Skin of body (tissue), 2 donors: Measurements from ENCODE around the gene CAPN15. TPM values are rescaled to one million over a fixed set of nuclear protein-coding genes. Genes with fewer than 3 reads are reported as not detected.

Experiments used
- DNase-seq: peaks from one replicate; lab custom pipeline; 2025; lab: John Stamatoyannopoulos, UW
- total RNA-seq: library from RNA; depleted of rRNA; stranded (reverse); fragments of >200 nt; gene quantifications from one replicate; pipeline ENCODE4 v1.2.3, GENCODE V29; 2014

CAPN15 gene
- total RNA-seq, 1 donor from 2014 or later, result 10.2 TPM

DNA sequence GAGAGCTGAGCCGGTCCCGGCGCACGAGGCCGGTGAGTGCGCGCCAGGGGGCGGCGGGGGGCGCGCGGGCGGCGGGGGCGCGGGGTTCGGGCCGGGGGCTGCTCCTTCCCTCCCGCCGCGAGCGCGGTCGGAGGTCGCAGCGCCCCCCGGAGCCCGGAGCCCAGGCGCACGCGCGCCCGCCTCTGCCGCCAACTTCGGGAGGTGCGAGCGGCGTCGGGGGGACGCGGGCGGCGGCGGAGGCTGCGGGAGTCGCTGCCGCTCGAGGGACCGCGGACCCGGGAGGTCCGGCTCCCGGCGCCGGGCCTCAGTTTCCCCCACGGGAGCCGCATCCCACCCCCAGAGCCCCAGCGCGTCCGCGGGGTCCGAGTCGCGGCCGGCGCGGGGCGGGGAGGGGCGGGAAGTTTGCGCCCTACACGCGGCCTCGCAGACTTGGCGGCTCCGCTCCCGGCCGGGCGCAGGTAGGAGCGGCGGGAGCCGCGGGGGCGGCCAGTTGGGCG lies 32.7 kb downstream of the CAPN15 start, which contains the start of gene PRR35:
Gene PRR35, plus strand, starts transcription at position 191 of the 497 bp plus-strand sequence. CDS start 2,901 bp downstream, outside the sequence.
- no peak for DNase-seq

DNA sequence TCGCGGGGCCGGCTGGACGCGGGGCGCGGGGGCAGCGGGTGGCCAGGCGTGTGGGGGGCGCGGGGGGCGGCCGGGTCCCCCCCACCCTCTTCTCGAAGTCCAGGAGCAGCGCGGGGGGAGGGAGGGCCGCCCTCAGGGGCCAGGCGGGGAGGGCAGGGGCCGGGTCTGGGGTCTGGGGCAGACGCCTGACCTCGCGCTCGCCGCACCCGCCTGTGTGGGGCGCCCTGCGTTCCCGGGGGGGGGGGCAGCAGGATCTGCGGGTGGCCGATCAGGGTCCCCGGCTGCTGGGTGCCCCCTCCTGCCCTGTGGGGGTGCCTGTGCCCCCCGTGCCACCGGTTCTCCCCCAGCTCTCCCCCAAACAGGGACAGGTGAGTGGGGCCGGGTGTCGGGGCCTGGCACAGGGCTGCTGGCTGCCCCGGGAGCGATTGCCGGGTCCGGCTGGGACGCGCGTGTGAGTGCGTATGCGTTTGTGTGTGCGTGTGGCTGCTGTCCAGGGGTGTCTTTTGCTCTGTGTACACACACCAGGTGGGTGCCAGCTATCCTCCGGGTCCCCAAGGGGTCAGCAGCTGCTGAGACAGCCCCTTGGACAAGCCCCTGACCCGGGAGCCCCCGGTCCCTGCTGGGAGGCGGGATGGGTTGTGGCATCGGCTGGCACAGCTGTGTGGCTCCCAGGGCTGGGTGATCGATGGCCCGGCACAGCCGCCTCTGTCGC lies 33.3 kb downstream of the CAPN15 start:
- no peak for DNase-seq

DNA sequence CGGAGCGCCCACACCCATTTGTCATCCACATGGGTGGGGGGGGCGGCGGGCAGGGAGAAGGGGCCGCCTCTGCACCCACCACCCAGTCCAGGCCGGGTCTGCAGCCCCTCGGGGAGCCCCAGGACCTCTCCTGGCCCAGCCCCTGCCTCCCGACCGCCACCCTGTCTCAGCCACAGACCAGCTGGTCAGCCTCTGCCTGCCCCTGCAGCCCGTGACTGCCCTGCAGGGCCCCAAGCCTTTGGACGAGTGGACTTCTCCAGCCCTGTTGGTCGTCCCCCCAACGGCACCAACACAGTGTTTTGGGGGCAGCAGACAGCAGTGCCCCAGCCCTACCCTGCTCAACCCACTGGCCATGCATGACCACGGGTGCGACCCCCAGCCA lies 33.9 kb downstream of the CAPN15 start:
- DNase-seq, result no peak

DNA sequence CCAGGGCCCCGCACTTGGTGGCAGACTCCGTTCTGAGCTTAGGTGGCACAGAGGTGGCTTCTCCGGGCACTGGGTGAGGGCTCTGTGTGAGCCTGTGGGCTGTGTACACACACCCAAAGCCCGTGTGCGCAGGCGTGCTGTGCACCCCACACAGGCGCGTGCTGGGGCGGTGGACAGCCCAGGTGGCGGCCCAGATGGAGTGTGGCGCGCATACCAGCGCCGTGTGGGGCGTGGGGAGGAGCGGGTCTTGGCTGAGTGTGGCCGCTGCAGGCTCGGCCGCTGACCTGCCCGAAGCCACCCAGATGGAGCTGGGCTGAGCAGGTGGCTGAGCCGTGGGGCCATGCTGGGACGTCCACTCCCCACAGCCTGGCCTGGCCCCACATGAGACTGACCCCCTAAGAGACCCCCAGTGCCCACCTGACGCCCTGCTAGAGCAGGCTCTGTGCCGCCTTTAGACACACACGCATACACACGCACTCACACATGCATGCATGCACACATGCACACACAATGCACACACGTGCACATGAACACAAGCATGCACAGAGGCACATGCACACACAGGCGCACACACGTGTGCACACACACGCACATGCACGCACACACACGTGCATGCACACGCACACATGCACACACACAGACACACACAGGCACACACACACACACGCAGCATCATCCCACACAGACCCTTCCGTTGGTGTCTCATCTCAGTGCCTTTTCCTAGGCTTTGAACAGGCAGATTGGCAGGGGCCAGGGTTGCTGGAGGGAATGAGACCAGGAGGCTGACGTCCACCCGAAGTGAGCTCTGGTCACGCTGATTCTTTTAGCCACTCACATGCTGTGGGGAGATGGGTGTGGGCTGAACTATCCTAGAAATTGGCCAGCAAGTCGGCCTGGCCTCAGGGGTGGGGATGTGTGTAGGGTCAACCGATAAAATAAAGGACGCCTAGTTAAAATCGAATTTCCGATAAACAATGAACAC lies 34.7 kb downstream of the CAPN15 start:
- no peak for DNase-seq

DNA sequence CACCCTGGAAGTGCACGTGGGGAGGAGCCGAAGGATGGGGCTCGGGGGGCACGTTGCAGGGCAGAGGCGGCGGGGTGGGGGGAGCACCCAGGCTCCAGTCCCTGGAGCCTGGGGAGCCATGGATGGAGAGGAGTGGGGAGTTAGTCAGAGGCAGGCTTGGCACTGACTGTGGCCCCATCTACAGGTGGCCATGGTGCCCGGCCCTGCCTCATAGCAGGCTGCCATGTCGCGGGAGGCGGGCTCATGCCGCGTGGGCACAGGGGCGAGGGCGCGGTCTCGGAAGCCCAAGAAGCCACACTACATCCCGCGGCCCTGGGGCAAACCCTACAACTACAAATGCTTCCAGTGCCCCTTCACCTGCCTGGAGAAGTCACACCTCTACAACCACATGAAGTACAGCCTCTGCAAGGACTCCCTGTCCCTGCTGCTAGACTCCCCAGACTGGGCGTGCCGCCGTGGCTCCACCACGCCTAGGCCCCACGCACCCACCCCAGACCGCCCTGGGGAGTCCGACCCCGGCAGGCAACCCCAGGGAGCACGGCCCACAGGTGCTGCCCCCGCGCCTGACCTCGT lies 35.6 kb downstream of the CAPN15 start:
- no peak for DNase-seq

DNA sequence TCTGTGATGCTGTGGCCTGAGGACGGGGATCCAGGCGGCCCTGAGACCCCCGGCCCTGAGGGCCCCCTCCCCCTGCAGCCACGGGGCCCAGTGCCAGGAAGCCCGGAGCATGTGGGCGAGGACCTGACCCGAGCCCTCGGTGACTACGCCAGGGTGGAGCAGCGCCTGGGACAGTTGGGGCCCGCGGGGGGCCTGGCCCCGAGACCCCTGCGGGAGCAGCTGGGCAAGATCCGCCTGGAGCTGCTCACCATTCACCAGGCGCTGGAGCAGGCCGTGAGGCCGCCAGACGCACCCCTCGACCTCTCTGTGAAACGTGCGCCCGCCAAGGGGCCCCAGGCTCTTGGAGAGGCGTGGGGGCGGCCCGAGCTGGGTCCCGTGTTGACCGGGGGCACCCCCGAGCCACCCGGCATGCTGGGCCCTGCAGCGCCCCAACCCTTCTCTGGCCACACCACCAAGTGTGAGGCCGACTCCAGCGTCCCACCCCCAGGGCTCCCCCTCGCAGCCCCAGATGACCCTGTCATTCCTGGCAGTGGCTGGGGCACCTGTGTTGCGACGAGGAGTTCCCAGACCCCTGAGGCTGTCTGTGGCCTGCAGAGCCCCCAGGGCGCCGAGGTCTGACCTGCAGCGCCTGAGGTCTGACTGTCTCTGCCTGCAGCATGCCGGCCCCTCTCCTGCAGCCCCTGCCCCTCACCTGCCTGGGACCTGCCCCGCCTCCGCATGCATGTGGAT lies 37.3 kb downstream of the CAPN15 start:
- no peak for DNase-seq

DNA sequence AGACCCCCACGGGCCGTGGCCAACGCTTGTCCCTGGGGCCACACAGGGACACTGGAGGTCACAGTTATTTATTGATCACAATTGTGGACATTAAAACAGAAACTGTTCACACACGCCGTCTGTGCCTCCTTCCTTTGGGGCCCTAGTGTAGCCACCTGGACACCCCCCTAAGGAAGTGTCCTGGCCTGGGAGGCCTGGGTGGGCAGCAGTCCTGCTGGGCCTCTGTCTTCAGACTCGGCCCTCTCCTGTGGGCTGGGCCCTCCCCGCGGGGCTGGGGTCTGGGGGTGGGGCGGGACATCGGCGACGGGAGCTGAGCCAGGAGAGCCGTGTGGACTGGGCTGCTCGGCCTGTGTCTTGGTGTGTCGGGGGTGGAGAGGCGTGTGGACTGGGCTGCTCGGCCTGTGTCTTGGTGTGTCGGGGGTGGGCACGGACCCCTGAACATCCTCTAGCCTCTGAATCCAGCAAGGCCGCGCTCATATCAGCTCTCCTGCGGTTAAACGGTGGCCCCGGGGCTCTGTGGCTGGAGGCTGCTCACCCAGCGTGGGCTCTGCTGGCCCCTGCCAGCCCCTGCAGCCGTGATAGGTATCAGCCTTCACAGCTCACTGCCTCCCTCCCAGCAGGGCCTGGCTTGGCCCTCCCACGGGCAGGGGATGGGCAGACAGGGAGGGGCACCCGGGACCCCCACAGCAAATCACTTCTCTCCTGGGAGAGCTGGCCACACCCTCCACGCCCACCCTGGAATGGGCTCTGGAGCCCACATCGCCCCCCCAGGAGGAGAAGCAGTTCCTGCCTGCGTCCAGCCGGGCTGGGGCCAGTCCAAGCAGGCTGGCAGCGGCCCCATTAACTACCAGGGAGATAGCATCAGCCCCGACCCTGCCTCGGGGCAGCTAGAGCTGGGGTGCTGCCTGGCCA lies 38.2 kb downstream of the CAPN15 start:
- DNase-seq, result no peak

DNA sequence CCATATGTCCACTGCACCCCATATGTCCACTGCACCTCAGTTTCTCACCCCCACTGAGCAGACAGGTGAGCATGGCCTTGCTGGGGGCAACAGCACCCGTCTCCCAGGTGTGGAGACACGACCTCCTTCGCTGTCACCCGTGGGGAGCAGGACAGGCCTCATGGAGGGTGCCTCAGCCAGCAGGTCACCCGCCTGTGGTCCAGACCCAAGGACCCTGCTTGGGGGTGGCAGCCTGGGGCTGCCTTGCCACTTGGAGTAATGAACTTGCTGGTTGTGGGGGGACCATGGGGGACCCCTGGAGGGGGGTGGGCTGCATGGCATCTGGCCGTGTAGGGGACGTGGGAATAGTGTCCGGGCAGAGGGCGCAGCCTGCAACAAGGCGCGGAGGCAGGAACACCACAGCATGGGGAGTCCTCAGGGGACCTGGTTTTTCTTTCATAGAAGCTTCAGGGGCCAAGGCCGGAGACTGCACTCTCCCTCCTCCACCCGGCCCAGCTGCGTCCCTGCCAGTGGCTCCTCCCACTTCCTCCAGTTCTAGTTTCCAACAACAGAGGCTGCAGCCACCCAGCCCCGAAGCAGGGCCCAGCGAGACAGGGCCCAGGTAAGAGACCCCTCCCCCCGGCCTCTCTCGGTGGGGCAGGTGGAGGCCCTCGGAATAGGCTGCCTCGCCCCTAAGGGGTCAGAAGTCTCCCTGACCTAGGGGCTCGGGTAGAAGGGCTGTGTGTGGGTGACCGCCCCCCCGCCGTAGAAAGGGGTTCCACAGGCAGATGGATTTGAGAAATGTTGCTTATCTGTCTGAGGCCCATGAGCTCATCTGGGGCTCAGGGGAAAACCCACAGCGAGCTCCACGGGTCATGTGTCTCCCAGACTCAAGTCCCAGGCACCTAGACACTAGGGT lies 39.2 kb downstream of the CAPN15 start, which contains the start of gene NHLRC4:
Gene NHLRC4, plus strand, starts transcription at position 531 of the 898 bp plus-strand sequence. CDS start 1,043 bp downstream, outside the sequence.
- peak; percentile 21 for DNase-seq

DNA sequence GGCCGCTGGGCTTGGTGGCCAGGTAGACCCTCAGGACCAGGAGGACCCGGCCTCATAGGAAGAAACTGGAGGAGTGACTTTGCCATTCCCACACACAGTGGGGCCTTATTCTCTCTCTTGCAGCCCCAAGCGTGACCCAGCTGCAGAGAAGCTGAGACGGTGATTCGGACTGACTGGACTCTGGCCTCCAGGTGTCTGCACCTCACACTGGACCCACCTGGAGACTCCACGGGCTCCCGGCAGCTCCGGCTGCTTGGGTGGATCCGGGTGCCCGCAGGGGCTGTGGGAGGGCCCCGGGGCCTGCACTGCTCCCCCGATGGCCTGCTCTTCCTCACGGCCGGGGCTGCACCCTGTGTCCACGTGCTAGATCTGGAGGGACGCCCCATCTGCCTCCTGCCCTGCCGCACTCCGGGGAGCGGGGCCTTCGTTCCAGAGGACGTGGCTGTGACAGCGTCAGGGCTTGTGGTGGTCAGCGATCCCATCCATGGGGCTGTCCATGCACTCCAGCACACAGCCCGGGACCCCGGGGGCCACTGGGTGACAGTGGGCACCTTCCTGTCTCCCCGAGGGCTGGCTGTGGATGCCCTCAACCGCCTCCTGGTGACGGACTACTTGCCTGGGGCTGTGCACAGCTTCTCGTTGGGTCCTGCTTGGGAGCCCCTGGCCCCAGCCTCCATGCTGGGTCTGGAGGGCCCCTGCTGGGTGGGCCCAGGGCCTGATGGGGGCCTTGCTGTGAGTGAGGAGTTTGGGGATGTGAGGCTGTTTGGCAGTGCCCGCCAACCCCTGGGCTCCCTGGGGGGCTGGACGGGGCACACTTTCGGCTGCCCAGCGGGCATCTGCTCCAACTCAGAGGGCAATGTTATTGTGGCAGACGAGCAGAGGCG lies 40.1 kb downstream of the CAPN15 start:
- DNase-seq, result no peak

DNA sequence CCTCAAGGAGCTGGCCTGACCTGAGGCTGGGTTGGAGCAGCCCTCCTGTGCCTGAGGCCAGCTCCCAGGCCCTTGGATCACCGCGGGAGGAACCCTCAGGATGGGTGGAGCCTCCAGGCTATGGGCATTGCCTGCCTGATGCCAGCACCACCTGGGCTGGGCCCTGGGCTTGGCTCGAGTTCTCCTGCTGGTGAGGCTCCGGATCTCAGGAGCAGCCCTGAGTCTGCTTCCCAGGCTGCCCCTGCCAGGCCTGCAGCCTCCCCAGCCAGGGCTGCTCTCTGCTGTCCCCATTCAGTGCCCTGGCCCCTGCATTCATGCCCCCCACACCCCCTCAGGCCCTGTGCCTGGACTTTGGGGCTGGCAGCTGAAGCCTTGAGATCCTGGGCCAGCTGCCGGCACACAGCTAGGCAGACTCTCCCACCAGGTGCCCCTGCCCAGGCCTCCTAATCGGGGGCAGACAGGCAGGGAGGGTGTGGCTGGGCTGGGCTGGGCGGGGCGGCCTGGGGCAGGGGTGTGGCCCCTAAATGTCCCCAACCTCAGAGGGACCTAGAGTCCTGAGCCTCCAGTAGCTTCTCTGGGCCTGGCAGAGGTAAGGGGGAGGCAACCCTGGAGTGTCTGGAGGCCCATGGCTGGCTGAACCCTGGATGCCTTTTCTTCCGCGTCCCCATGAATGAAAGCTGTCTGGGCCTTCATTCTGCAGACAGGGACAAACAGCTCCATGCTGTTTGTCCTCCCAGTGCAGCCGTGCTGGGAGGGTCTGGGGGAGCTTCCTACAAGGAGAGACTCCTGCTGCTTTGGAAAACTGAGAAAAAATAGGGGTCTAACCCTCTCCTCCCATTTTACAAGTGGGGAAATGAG lies 41.1 kb downstream of the CAPN15 start:
- no peak for DNase-seq

DNA sequence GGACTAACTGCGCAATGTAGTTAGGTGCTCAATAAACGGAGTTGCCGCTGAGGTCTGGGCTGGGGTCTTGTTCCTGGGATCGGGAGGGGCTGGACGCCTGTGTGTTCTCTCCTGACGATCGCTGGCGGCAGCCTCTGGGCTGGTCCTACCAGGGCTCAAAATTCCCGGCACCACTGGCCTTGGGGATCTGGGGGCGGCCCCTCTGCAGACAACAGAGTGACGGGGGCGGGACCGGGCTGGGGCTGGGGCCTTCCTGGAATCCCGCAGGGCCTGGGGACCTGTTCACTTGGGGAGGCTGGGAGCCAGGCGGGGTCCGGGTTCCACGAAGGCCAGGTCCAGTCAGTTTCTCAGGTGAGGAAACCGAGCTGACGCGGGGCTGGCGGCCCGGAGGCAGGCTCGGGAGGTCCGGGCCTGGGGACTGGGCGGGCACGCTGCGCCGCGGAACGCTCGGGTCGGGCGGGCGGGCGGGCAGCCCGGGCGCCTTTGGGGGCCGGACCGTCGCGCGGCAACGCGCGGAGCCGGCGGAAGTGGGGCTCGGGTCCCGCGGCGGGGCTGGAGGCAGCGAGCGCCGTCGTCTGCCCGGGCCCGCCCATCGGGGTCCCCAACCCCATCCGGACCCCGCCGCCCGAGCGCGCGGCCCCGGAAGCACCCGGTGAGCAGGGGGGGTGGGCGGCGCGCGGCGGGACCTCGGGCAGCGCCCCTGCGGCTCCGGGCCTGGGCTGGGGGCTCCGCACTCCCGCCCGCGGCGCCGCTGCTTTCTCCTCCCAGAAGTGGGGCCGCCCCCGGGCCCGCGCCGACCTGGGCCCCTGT lies 42.1 kb downstream of the CAPN15 start, which contains the start of gene PIGQ:
Gene PIGQ, plus strand, starts transcription at position 524 of the 810 bp plus-strand sequence. CDS start 4,107 bp downstream, outside the sequence.
- peak; percentile 36 for DNase-seq

DNA sequence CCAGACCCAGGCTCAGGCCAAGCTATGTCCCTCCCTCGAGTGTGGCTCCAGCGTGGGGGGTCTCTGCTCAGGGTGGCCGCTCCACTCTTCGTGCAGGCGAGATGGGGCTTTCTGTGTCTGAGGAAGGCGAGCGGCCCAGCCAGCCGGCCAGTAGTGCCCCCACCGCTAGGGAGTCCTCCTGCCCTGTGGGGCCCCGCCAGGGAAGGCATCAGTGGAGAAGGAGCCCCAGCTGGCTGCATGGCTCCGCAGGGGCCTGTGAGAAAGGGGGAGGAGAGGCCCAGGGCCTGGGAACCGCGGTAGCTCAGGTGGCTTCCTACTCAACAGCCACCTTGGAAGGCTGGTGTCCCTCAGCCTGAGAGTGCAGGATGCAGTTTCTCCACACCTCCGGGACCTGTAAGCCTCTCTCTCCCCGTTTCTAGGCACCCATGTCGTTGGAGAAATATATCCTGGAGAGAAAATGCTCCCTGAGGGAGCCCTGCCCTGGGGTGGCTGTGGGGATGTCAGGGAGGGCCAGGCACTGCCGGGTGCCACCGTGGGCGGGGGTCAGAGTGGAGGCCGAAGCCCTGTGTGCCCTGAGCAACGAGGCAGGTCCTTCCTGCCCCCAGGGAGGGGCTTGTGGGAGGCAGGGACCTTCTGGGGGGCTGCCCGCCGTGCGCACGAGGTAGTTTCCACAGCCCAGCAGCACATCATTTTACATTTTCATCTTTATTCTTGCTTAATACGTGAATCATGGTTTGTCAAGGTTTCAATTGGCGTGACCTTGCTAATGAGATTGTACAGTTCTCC lies 45.5 kb downstream of the CAPN15 start:
- no peak for DNase-seq

DNA sequence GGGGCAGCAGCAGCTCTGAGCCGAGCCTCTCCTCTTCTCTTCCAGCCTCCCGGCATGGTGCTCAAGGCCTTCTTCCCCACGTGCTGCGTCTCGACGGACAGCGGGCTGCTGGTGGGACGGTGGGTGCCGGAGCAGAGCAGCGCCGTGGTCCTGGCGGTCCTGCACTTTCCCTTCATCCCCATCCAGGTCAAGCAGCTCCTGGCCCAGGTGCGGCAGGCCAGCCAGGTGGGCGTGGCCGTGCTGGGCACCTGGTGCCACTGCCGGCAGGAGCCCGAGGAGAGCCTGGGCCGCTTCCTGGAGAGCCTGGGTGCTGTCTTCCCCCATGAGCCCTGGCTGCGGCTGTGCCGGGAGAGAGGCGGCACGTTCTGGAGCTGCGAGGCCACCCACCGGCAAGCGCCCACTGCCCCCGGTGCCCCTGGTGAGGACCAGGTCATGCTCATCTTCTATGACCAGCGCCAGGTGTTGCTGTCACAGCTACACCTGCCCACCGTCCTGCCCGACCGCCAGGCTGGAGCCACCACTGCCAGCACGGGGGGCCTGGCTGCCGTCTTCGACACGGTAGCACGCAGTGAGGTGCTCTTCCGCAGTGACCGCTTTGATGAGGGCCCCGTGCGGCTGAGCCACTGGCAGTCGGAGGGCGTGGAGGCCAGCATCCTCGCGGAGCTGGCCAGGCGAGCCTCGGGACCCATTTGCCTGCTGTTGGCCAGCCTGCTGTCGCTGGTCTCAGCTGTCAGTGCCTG lies 46.7 kb downstream of the CAPN15 start:
- DNase-seq, result no peak
